ENCODE data around the gene SH3RF3. TPM values are rescaled to one million over a fixed set of nuclear protein-coding genes. Genes with fewer than 3 reads are reported as not detected.

Gene SH3RF3
- total RNA-seq, 2 donors from 2014 or later = 1.3 to 5.6 TPM

GRCh38 chr2:109433926-109434325 lies 304.9 kb downstream of the SH3RF3 start:
- TF ChIP-seq CTCF (IDR thresholded peaks at IDR 0.05) (no peak), POLR2A (IDR thresholded peaks at IDR 0.05) (no peak)
- ATAC-seq (no peak), DNase-seq (no peak)
- intact Hi-C loops (cut with DNase I) = no loop called here
- H3K27ac ChIP-seq = no peak overlapping the region
- WGBS, 2 donors = 73 to 87% methylated on average over 5 to 10 of the region's 10 CpGs
- H3K4me1 ChIP-seq = no peaks in the 10 kb centered on the region
- no peaks in the 10 kb centered on the region for H3K9me3 ChIP-seq
- H3K36me3 ChIP-seq (replicated peaks in 1 of 2; ENCODE audit: insufficient read depth in 1 of 2, low read depth in 2 of 2) = no peaks in the 10 kb centered on the region
- no peak overlapping the region for H3K4me3 ChIP-seq
- no peaks in the 10 kb centered on the region for H3K27me3 ChIP-seq

GRCh38 chr2:109434351-109434750 lies 305.3 kb downstream of the SH3RF3 start:
- no peaks in the 10 kb centered on the region for H3K9me3 ChIP-seq
- TF ChIP-seq CTCF (IDR thresholded peaks at IDR 0.05) (no peak), POLR2A (IDR thresholded peaks at IDR 0.05) (no peak)
- H3K4me1 ChIP-seq = no peaks in the 10 kb centered on the region
- H3K4me3 ChIP-seq = no peak overlapping the region
- H3K36me3 ChIP-seq (replicated peaks in 1 of 2; ENCODE audit: insufficient read depth in 1 of 2, low read depth in 2 of 2) = no peaks in the 10 kb centered on the region
- ATAC-seq (no peak), DNase-seq (no peak)
- no peak overlapping the region for H3K27ac ChIP-seq
- intact Hi-C loops (cut with DNase I) = no loop called here
- WGBS, 2 donors = 78 to 84% methylated on average over 9 of the region's 9 CpGs
- H3K27me3 ChIP-seq = no peaks in the 10 kb centered on the region

- Histone ChIP-seq H3K4me1 (no peaks in the 10 kb centered on the region), H3K36me3 (replicated peaks in 1 of 2; ENCODE audit: insufficient read depth in 1 of 2, low read depth in 2 of 2) (no peaks in the 10 kb centered on the region), H3K27me3 (no peaks in the 10 kb centered on the region), H3K4me3 (no peak overlapping the region), H3K9me3 (no peaks in the 10 kb centered on the region), H3K27ac (no peak overlapping the region)
- intact Hi-C loops (cut with DNase I) = no loop called here
- TF ChIP-seq POLR2A (IDR thresholded peaks at IDR 0.05) = no peak
- TF ChIP-seq CTCF (IDR thresholded peaks at IDR 0.05) = no peak
- DNase-seq = no peak
- no peak for ATAC-seq
- 92% methylated on average over 10 to 11 of the region's 11 CpGs for WGBS, 2 donors
These were observed 306.2 kb downstream of the SH3RF3 start for GRCh38 chr2:109435066-109435690.

GRCh38 chr2:109435901-109436598 lies 307.0 kb downstream of the SH3RF3 start:
- intact Hi-C loops (cut with DNase I) = no loop called here
- 85 to 87% methylated on average over 13 of the region's 13 CpGs for WGBS, 2 donors
- Histone ChIP-seq H3K36me3 (replicated peaks in 1 of 2; ENCODE audit: insufficient read depth in 1 of 2, low read depth in 2 of 2) (no peaks in the 10 kb centered on the region), H3K27ac (no peak overlapping the region), H3K27me3 (no peaks in the 10 kb centered on the region), H3K4me3 (no peak overlapping the region), H3K9me3 (no peaks in the 10 kb centered on the region), H3K4me1 (no peaks in the 10 kb centered on the region)
- ATAC-seq (no peak), DNase-seq (peak in 1 of 4 donors; percentile 12)
- no peak for TF ChIP-seq CTCF (IDR thresholded peaks at IDR 0.05)
- no peak for TF ChIP-seq POLR2A (IDR thresholded peaks at IDR 0.05)
